Stimulated activated naive CD8-positive, alpha-beta T cell treated with anti-CD3 and anti-CD28 coated beads, Interleukin-15, amount 100 ng/mL, for 72 hours (primary cell): ENCODE measurements around the gene IL20.
A peak's percentile ranks its signal among the peaks of the same experiment; 100 is the strongest.

Experiments
- ATAC-seq: fragments of 150-1000 bp; cut with Tn5 transposase; 2 replicates; pipeline ENCODE4 v1.10.0; 2021; ENCODE audit warnings: mild to moderate bottlenecking, moderate library complexity
- DNase-seq, 2 donors: peaks; one replicate each; pipeline ENCODE4 v3.0.0; 2021 to 2022
- H3K27ac Mint-ChIP-seq, 2 donors: one replicate each; pipeline ENCODE4 v1.8.0; 2022; ENCODE audit warnings: mild to moderate bottlenecking in 2 of 2, mixed read lengths in 2 of 2, moderate library complexity in 2 of 2
- H3K27me3 Mint-ChIP-seq: one replicate; pipeline ENCODE4 v1.8.0; 2022; ENCODE audit warnings: mixed read lengths
- H3K4me1 Mint-ChIP-seq: one replicate; pipeline ENCODE4 v1.8.0; 2022; ENCODE audit warnings: mild to moderate bottlenecking, mixed read lengths
- H3K4me3 Mint-ChIP-seq, 2 donors: one replicate each; pipeline ENCODE4 v1.8.0; 2022; ENCODE audit warnings: mild to moderate bottlenecking in 2 of 2, mixed read lengths in 2 of 2, moderate library complexity in 1 of 2
- H3K9me3 Mint-ChIP-seq, 2 donors: one replicate each; pipeline ENCODE4 v1.8.0; 2022; ENCODE audit warnings: mixed read lengths in 2 of 2

IL20 gene, protein sequence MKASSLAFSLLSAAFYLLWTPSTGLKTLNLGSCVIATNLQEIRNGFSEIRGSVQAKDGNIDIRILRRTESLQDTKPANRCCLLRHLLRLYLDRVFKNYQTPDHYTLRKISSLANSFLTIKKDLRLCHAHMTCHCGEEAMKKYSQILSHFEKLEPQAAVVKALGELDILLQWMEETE

DNA sequence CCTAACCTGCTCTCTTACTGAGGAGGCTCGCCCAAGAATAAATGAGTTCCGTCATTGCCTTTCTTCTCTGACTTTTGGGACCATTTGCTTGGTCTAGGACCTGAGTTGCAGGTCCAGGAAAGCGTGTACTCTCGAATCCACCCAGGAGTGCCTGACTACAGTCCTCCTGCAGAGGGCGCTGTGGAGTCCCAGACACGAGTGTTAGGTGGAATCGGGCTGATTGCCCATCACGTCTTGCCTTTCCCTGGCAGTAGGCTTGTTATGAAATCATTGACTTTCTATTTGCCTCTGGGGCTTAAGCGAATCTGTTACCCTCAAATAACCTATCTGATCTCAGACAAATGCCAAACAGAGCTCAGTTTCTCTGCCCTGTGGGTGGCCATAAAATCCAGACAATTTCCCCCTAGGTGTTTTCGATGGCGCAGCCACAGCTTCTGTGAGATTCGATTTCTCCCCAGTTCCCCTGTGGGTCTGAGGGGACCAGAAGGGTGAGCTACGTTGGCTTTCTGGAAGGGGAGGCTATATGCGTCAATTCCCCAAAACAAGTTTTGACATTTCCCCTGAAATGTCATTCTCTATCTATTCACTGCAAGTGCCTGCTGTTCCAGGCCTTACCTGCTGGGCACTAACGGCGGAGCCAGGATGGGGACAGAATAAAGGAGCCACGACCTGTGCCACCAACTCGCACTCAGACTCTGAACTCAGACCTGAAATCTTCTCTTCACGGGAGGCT is at the start of gene IL20:
Gene IL20 (plus strand): TSS at position 685 of the 733 bp plus-strand sequence. CDS start 230 bp downstream, outside the sequence.
- peak within 1 kb of the TSS in 1 of 2 donors; percentile 5 for H3K27ac Mint-ChIP-seq
- H3K9me3 Mint-ChIP-seq: no peaks in the 10 kb centered on the region
- DNase-seq (peak; percentile 79 to 82), ATAC-seq (peak; percentile 93)
- H3K4me1 Mint-ChIP-seq: peaks cover 19% of the 10 kb centered on the region
- H3K27me3 Mint-ChIP-seq: peaks cover 30% of the 10 kb centered on the region
- H3K4me3 Mint-ChIP-seq: no peak within 1 kb of the TSS

- DNase-seq: no peak
Measured at GRCh38 chr1:206816390-206817287, 48.8 kb upstream of the IL20 start.

GRCh38 chr1:206821493-206821892 is 43.9 kb upstream of the IL20 start:
- Mint-ChIP-seq H3K27ac (no peak overlapping the region), H3K27me3 (no peaks in the 10 kb centered on the region), H3K4me1 (peaks cover 13% of the 10 kb centered on the region), H3K9me3 (peaks cover 0 to 3% of the 10 kb centered on the region in 2 donors), H3K4me3 (no peak overlapping the region)
- DNase-seq (no peak), ATAC-seq (no peak)

More at GRCh38 chr1:206816390-206817287, 48.8 kb upstream of the IL20 start:
- peaks cover 30% of the 10 kb centered on the region for H3K4me1 Mint-ChIP-seq
- H3K4me3 Mint-ChIP-seq: peak overlapping the region; percentile 29 to 33
- peaks cover 15 to 18% of the 10 kb centered on the region in 2 donors for H3K9me3 Mint-ChIP-seq
- no peaks in the 10 kb centered on the region for H3K27me3 Mint-ChIP-seq
- peak overlapping the region; percentile 7 to 35 for H3K27ac Mint-ChIP-seq
- peak; percentile 94 for ATAC-seq

DNA sequence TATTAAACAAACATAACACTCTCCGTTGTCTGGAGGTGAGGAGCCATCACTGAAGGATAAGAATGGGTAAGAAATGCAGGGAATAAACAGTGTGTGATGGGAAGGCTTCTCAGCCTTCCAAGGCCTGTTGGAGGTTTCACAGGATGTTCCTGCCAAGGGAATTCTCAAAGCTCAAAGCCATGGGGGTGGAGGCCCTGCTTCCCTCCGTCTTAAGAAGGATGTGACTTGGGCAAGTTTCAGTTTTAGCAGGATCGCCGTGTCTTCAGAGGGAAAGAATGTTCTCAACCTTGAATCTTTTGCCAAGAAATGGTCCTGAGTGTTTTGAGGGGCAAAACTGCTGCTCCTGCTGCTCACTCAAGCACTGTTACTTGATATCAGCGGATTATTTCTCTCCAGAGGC is 41.7 kb upstream of the IL20 start:
- no peak for ATAC-seq
- H3K9me3 Mint-ChIP-seq: no peaks in the 10 kb centered on the region
- peaks cover 13% of the 10 kb centered on the region for H3K4me1 Mint-ChIP-seq
- H3K27ac Mint-ChIP-seq: no peak overlapping the region
- no peak overlapping the region for H3K4me3 Mint-ChIP-seq
- no peak for DNase-seq
- no peaks in the 10 kb centered on the region for H3K27me3 Mint-ChIP-seq

DNA sequence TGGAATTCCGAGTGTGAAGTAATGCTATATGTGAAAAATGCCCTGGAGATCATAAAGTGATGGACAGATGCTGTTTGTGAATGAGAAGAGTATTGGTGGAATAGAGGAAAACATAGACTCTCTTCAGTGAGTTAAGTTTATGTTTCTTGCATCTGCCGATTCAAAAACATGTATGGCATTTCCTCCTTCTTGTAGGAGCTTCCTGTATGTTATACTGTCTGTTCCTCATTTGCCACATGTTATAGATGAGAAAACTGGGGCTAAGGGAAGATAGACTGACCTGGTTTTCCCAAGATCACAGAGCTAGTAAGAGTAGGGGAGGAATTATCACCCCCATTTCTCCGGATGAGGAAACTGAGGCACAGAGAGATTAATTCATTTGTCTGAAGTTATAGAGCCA is 41.1 kb upstream of the IL20 start:
- no peaks in the 10 kb centered on the region for H3K27me3 Mint-ChIP-seq
- H3K27ac Mint-ChIP-seq: peak overlapping the region in 1 of 2 donors; percentile 8
- H3K9me3 Mint-ChIP-seq: no peaks in the 10 kb centered on the region
- no peak for ATAC-seq
- no peak overlapping the region for H3K4me3 Mint-ChIP-seq
- DNase-seq: no peak
- H3K4me1 Mint-ChIP-seq: peaks cover 19% of the 10 kb centered on the region

DNA sequence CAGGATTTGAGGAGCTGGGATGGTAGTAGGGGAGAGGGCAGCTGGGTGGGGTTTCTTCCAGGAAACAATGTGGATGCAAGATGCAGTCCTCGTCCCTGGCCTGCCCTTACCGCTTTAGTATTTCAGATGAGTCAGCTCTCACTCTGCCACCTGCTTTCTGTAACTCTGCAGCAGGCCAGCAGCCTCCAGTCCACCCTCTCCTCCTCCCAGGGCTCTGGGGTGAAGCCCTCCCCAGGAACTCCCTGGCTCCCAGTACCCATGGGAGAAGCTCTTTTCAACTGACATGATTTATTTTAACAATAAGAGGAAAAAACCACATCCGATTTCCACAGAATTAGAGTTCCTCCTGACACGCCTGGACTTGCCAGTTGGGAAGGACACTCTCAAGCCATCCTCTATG is 39.0 kb upstream of the IL20 start:
- Mint-ChIP-seq H3K4me3 (no peak overlapping the region), H3K27me3 (no peaks in the 10 kb centered on the region), H3K9me3 (no peaks in the 10 kb centered on the region), H3K4me1 (peaks cover 27% of the 10 kb centered on the region), H3K27ac (no peak overlapping the region)
- DNase-seq (no peak), ATAC-seq (no peak)

GRCh38 chr1:206828061-206828460 is 37.4 kb upstream of the IL20 start:
- Mint-ChIP-seq H3K27ac (no peak overlapping the region), H3K27me3 (no peaks in the 10 kb centered on the region), H3K4me3 (no peak overlapping the region)

GRCh38 chr1:206828765-206829164 is 36.7 kb upstream of the IL20 start:
- H3K4me1 Mint-ChIP-seq: peaks cover 42% of the 10 kb centered on the region
- ATAC-seq: no peak

More at GRCh38 chr1:206828061-206828460, 37.4 kb upstream of the IL20 start:
- H3K4me1 Mint-ChIP-seq: peaks cover 40% of the 10 kb centered on the region
- ATAC-seq (no peak), DNase-seq (no peak)
- no peaks in the 10 kb centered on the region for H3K9me3 Mint-ChIP-seq

GRCh38 chr1:206829282-206829681 is 36.1 kb upstream of the IL20 start:
- Mint-ChIP-seq H3K27ac (peak overlapping the region in 1 of 2 donors; percentile 14), H3K9me3 (no peaks in the 10 kb centered on the region), H3K4me1 (peaks cover 42% of the 10 kb centered on the region), H3K27me3 (peaks cover 7% of the 10 kb centered on the region), H3K4me3 (peak overlapping the region; percentile 61 to 75)
- DNase-seq: no peak
- ATAC-seq: peak; percentile 45

More at GRCh38 chr1:206828765-206829164, 36.7 kb upstream of the IL20 start:
- no peak for DNase-seq
- Mint-ChIP-seq H3K4me3 (peak overlapping the region in 1 of 2 donors; percentile 61), H3K27ac (no peak overlapping the region), H3K27me3 (peaks cover 2% of the 10 kb centered on the region), H3K9me3 (no peaks in the 10 kb centered on the region)

DNA sequence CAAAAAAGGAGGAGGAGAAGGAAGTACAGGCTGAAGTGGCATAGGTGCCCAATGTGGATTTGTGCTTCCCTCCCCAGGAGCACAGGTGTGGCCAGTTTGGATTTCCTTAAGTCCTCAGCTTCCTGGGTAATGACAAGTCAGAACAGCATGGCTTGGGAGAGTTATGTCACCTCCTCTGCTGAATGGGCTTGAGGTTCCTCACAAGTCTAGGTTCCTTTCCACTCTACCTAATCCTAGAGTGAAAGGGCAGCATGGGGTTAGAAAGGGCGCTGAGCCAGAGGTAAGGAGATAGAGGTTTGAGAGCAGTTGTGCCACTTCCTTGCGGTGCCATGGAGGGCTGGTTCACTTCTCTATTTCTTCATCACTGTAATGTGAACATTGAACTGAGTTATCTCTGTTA is 35.5 kb upstream of the IL20 start:
- Mint-ChIP-seq H3K9me3 (no peaks in the 10 kb centered on the region), H3K27me3 (peaks cover 12% of the 10 kb centered on the region), H3K4me3 (no peak overlapping the region), H3K4me1 (peaks cover 42% of the 10 kb centered on the region), H3K27ac (no peak overlapping the region)
- DNase-seq (peak in 1 of 2 donors; percentile 26), ATAC-seq (peak; percentile 81)

DNA sequence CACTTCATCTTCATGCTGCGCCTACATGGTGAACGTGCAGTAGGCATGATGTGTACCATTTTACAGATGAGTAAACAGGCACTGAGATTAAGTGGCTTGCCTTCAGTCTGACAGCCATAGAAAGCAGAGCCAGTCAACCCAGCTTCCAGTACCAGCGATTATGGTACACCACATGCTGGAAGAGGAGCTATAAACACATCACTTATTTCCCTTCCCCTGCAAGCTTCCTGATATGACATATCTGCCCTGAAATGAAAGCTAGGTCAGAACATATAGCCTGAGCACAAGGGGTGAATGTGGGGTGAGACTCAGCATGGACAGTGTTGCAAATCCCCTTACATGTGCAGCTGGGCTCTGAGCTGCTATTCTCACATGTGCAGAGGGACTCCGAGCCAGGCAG is 33.8 kb upstream of the IL20 start:
- Mint-ChIP-seq H3K9me3 (no peaks in the 10 kb centered on the region), H3K4me3 (no peak overlapping the region), H3K27me3 (peaks cover 12% of the 10 kb centered on the region), H3K4me1 (peaks cover 39% of the 10 kb centered on the region), H3K27ac (no peak overlapping the region)
- DNase-seq (no peak), ATAC-seq (no peak)

DNA sequence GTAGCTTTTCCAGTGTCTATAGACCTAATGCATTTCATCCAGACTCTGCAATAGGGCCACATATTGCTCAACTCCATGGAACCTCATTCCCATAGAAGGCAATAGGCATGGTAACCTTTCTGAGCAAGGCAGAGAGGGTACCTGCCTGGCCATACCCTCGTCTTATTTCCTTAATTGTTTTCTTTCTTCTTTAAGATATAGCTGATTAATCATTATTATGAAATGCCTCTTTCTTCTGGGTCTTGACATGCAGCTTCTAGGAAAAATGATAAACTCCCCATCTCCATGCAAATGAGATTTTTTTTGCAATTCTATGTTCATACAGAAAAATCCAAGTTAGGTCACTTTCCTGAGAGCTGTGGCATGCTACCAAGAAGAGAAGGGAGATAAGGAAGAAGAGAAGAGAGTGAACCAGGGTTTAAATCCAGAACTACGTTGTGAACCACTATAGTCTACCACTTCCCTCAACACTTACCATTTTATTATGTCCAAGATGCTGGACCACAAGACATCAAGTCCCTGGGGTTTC is 33.0 kb upstream of the IL20 start:
- no peak overlapping the region for H3K4me3 Mint-ChIP-seq
- ATAC-seq (no peak), DNase-seq (no peak)
- peaks cover 36% of the 10 kb centered on the region for H3K4me1 Mint-ChIP-seq
- H3K27me3 Mint-ChIP-seq: peaks cover 19% of the 10 kb centered on the region
- no peaks in the 10 kb centered on the region for H3K9me3 Mint-ChIP-seq
- peak overlapping the region in 1 of 2 donors; percentile 27 for H3K27ac Mint-ChIP-seq

DNA sequence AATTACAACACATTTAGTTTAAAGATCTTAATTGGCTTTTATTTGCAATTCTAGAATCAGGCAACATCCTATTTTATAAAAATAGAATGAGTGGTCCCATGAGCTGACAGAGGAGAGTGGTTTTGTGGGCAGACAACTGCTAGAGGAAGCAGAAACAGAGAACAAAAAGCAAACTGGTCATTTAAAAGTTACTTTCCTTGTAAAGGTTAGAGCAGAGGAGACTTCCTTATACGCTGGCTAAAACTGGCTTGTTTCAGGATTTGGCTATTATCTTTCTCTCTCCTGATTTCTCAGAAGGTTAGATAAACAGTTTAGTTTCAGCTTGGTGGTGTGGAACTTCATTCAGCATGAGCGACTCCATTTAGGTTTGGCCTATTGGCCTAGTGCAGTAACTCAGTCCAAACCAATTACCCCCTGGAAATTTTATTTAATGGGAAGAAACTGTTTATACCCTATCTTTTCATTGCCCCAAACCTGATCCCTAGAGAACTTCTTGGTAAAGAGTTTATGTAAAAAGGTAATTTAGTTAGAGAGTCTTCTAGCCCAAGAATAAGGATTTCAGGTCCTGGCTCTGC is 32.2 kb upstream of the IL20 start:
- DNase-seq: no peak
- H3K4me3 Mint-ChIP-seq: no peak overlapping the region
- no peak for ATAC-seq
- no peaks in the 10 kb centered on the region for H3K9me3 Mint-ChIP-seq
- peaks cover 35% of the 10 kb centered on the region for H3K4me1 Mint-ChIP-seq
- peaks cover 22% of the 10 kb centered on the region for H3K27me3 Mint-ChIP-seq
- no peak overlapping the region for H3K27ac Mint-ChIP-seq

DNA sequence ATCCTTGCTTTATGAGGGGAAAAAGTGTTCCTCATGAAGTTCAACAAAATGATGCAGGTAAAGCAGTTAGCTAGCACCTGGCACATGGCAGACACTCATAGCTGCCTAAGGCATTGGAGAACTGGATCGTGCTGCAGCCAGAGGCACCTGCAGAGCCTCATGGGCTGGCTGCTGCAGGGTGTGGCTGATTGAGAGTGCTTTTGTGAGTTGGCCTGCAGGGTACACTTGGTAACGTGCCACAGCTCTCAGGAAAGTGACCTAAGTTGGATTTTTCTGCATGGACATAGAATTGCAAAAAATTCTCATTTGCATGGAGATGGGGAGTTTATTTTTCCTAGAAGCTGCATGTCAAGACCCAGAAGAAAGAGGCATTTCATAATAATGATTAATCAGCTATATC is 31.6 kb upstream of the IL20 start:
- H3K4me3 Mint-ChIP-seq: no peak overlapping the region
- peaks cover 22% of the 10 kb centered on the region for H3K27me3 Mint-ChIP-seq
- peaks cover 29% of the 10 kb centered on the region for H3K4me1 Mint-ChIP-seq
- DNase-seq: no peak
- ATAC-seq: no peak
- peak overlapping the region in 1 of 2 donors; percentile 1 for H3K27ac Mint-ChIP-seq
- H3K9me3 Mint-ChIP-seq: no peaks in the 10 kb centered on the region

- Mint-ChIP-seq H3K27ac (no peak overlapping the region), H3K9me3 (no peaks in the 10 kb centered on the region), H3K27me3 (peaks cover 22% of the 10 kb centered on the region), H3K4me3 (no peak overlapping the region), H3K4me1 (peaks cover 25% of the 10 kb centered on the region)
- DNase-seq (no peak), ATAC-seq (no peak)
Measured at GRCh38 chr1:206834217-206834616, 31.2 kb upstream of the IL20 start.
